Right lobe of liver (tissue), 6 donors: ENCODE measurements around the gene MEPE. TPM values are rescaled to one million over a fixed set of nuclear protein-coding genes. Genes with fewer than 3 reads are reported as not detected.

Source experiments
- ATAC-seq, 4 donors: fragments of 200-7000 bp; cut with Tn5 transposase; one replicate each; pipeline ENCODE4 v1.9.1; 2020; ENCODE audit warnings: mild to moderate bottlenecking in 4 of 4, moderate library complexity in 4 of 4
- DNase-seq, 3 donors: peaks; one replicate each; pipeline ENCODE4 v3.0.0-alpha.2; 2020
- H3K27ac ChIP-seq, 3 donors: fragments of 200-600 bp; one replicate each; pipeline ENCODE4 v1.8.0; 2022
- H3K27me3 ChIP-seq, 2 donors: fragments of 200-600 bp; one replicate each; pipeline ENCODE4 v1.8.0; 2022
- H3K36me3 ChIP-seq, 4 donors: fragments of 200-600 bp; sonication (generic) in 1 of 4; one replicate each; pipeline versions ENCODE4 v1.5.1 to v1.8.0; 2017 to 2022; ENCODE audit warnings: control low read depth in 1 of 4
- H3K4me1 ChIP-seq, 4 donors: fragments of 200-600 bp; sonication (generic) in 1 of 4; one replicate each; pipeline versions ENCODE4 v1.5.1 to v1.8.0; 2017 to 2022; ENCODE audit warnings: control low read depth in 1 of 4
- H3K4me3 ChIP-seq, 3 donors: fragments of 200-600 bp; one replicate each; pipeline ENCODE4 v1.8.0; 2022
- H3K9me3 ChIP-seq, 4 donors: fragments of 200-600 bp; sonication (generic) in 1 of 4; one replicate each; pipeline versions ENCODE4 v1.5.1 to v1.8.0; 2017 to 2022; ENCODE audit warnings: control low read depth in 1 of 4
- CTCF ChIP-seq, 4 donors: fragments of 200-600 bp in 3 of 4; fragments of 450-650 bp in 1 of 4; IDR thresholded peaks; one replicate each; pipeline versions ENCODE4 v1.5.1 to v1.8.0; 2016 to 2022; ENCODE audit warnings: antibody characterized with exemption in 4 of 4, mild to moderate bottlenecking in 2 of 4
- POLR2A ChIP-seq: fragments of 450-650 bp; IDR thresholded peaks from one replicate; pipeline ENCODE4 v1.6.1; 2017; ENCODE audit warnings: antibody characterized with exemption, mild to moderate bottlenecking
- WGBS: methylation state at CpG from one replicate; pipeline ENCODE4 v1.1.6; 2018; ENCODE audit warnings: low coverage, low lambda C conversion rate; ENCODE audit not compliant: insufficient coverage; ENCODE audit errors: missing lambda C conversion rate; 5-methylcytosine and 5-hydroxymethylcytosine counted together
- intact Hi-C, 2 donors: fragments of 100-400 bp; cut with DNase I; formaldehyde crosslinking; loops; one replicate each; pipeline versions ENCODE4 v1.11.2 to v1.14.1; 2022
- total RNA-seq, 6 experiments: library from RNA; depleted of rRNA in 2 of 6; stranded (reverse); fragments of >200 nt in 2 of 6; fragmentation: NEBNext Ultra II Directional in 3 of 6; extraction: Animal tissue kit (Norgen Biotek cat#: 25700) in 3 of 6; gene quantifications; one replicate each; pipeline versions ENCODE4 v1.1.0 to v1.2.4, GENCODE V29; 2016 to 2023
- donor health status: DM: no; HTN: yes; CAD: no.
- donor health status: DM: no; HTN: no; CAD: no.
- donor health status: DM: no; HTN: no; CAD: no.
- donor health status: DM: no; HTN: yes; CAD: no.
- donor health status: DM: no; HTN: yes; CAD: no.

Gene MEPE
- total RNA-seq, 6 experiments from 2014 or later, result not detected

- Histone ChIP-seq H3K4me1 (peaks cover 0 to 20% (median 0%) of the 10 kb centered on the region in 4 donors), H3K27ac (peak overlapping the region in 1 of 3 donors; percentile 30), H3K4me3 (no peak overlapping the region), H3K36me3 (no peaks in the 10 kb centered on the region), H3K27me3 (no peaks in the 10 kb centered on the region), H3K9me3 (no peaks in the 10 kb centered on the region)
- 66% methylated on average over 8 of the region's 8 CpGs for WGBS
- DNase-seq (peak in 1 of 3 donors; percentile 36), ATAC-seq (peak; percentile 22 to 49 (median 39))
- intact Hi-C loops, result loop anchor here (5.0 to 10.0 kb wide), 2 partner anchors 113 to 121 kb away; no protein-coding TSS in a partner anchor
- TF ChIP-seq CTCF (IDR thresholded peaks at IDR 0.05), result no peak
- no peak for TF ChIP-seq POLR2A
Measured at GRCh38 chr4:87851332-87851731, 18.6 kb downstream of the MEPE start.

GRCh38 chr4:87851953-87852352 is 19.2 kb downstream of the MEPE start:
- ATAC-seq (no peak), DNase-seq (no peak)
- no peaks in the 10 kb centered on the region for H3K27me3 ChIP-seq
- H3K36me3 ChIP-seq, result no peaks in the 10 kb centered on the region
- intact Hi-C loops, result loop anchor here (5.0 to 10.0 kb wide), 2 partner anchors 113 to 120 kb away; no protein-coding TSS in a partner anchor
- no peak overlapping the region for H3K27ac ChIP-seq
- no peak overlapping the region for H3K4me3 ChIP-seq
- H3K4me1 ChIP-seq, result peaks cover 0 to 20% (median 0%) of the 10 kb centered on the region in 4 donors
- 80% methylated on average over 4 of the region's 4 CpGs for WGBS
- TF ChIP-seq POLR2A (no peak), CTCF (IDR thresholded peaks at IDR 0.05) (no peak)
- H3K9me3 ChIP-seq, result no peaks in the 10 kb centered on the region

GRCh38 chr4:87853108-87853507 is 20.3 kb downstream of the MEPE start:
- Histone ChIP-seq H3K4me3 (no peak overlapping the region), H3K4me1 (peaks cover 0 to 20% (median 0%) of the 10 kb centered on the region in 4 donors), H3K36me3 (no peaks in the 10 kb centered on the region), H3K9me3 (no peaks in the 10 kb centered on the region), H3K27ac (no peak overlapping the region), H3K27me3 (no peaks in the 10 kb centered on the region)
- intact Hi-C loops, result loop anchor here (5.0 to 10.0 kb wide), 2 partner anchors 112 to 119 kb away; no protein-coding TSS in a partner anchor
- TF ChIP-seq CTCF (IDR thresholded peaks at IDR 0.05) (peak; percentile 51 to 66 (median 52)), POLR2A (no peak)
- ATAC-seq, result peak; percentile 50 to 74 (median 62)
- DNase-seq, result no peak
- 0% methylated on average over 3 of the region's 3 CpGs for WGBS

- TF ChIP-seq CTCF (IDR thresholded peaks at IDR 0.05) (no peak), POLR2A (no peak)
- Histone ChIP-seq H3K27ac (no peak overlapping the region), H3K4me1 (peaks cover 0 to 17% (median 0%) of the 10 kb centered on the region in 4 donors), H3K36me3 (no peaks in the 10 kb centered on the region), H3K9me3 (no peaks in the 10 kb centered on the region), H3K4me3 (no peak overlapping the region), H3K27me3 (no peaks in the 10 kb centered on the region)
- ATAC-seq, result no peak
- no peak for DNase-seq
- intact Hi-C loops, result loop anchor here (5.0 to 10.0 kb wide), 2 partner anchors 111 to 118 kb away; no protein-coding TSS in a partner anchor
Measured at GRCh38 chr4:87853891-87854290, 21.1 kb downstream of the MEPE start.
